Trophoblast cell (in vitro differentiated cells and primary cell): ENCODE results near the gene C16orf74.

Experiments
- DNase-seq, 2 donors: peaks; one replicate each; pipeline ENCODE4 v3.0.0-alpha.2; 2016
- H2AFZ ChIP-seq: 2 replicates; pipeline ENCODE4 v1.6.1; 2013; ENCODE audit warnings: low read length, moderate library complexity, mild to moderate bottlenecking; ENCODE audit not compliant: insufficient read depth, poor library complexity
- H2AK5ac ChIP-seq: 2 replicates; pipeline ENCODE4 v1.6.1; 2013; ENCODE audit warnings: mild to moderate bottlenecking, low read length
- H2BK120ac ChIP-seq: 2 replicates; pipeline ENCODE4 v1.6.1; 2013; ENCODE audit warnings: low read length, mild to moderate bottlenecking, moderate library complexity; ENCODE audit not compliant: insufficient read depth, poor library complexity
- H2BK12ac ChIP-seq: 2 replicates; pipeline ENCODE4 v1.6.1; 2013; ENCODE audit warnings: mild to moderate bottlenecking, low read length, moderate library complexity
- H2BK5ac ChIP-seq: 2 replicates; pipeline ENCODE4 v1.6.1; 2013; ENCODE audit warnings: low read length, low read depth, moderate library complexity, mild to moderate bottlenecking; ENCODE audit not compliant: poor library complexity
- H3K14ac ChIP-seq: 2 replicates; pipeline ENCODE4 v1.6.1; 2013; ENCODE audit warnings: mild to moderate bottlenecking, low read length
- H3K18ac ChIP-seq: 2 replicates; pipeline ENCODE4 v1.6.1; 2013; ENCODE audit warnings: mild to moderate bottlenecking, low read length
- H3K23ac ChIP-seq: 2 replicates; pipeline ENCODE4 v1.6.1; 2013; ENCODE audit warnings: low read length
- H3K27ac ChIP-seq: 2 replicates; pipeline ENCODE4 v1.5.1; 2013; ENCODE audit warnings: low read depth, mild to moderate bottlenecking, inconsistent platforms, low read length, moderate library complexity
- H3K27me3 ChIP-seq: 2 replicates; pipeline ENCODE4 v1.6.1; 2013; ENCODE audit warnings: inconsistent platforms, mild to moderate bottlenecking, low read length, moderate library complexity; ENCODE audit not compliant: insufficient read depth
- H3K36me3 ChIP-seq, 2 experiments: 1 replicate in 1 of 2; 2 replicates in 1 of 2; pipeline ENCODE4 v1.6.1; 2013; ENCODE audit warnings: low read length in 2 of 2, mild to moderate bottlenecking in 2 of 2, moderate library complexity in 1 of 2; ENCODE audit not compliant: insufficient read depth in 2 of 2, control insufficient read depth in 1 of 2
- H3K4ac ChIP-seq: 2 replicates; pipeline ENCODE4 v1.6.1; 2013; ENCODE audit warnings: low read depth, mild to moderate bottlenecking, low read length, moderate library complexity
- H3K4me1 ChIP-seq, 2 experiments: 1 replicate in 1 of 2; 2 replicates in 1 of 2; pipeline ENCODE4 v1.6.1; 2013; ENCODE audit warnings: low read length in 2 of 2, mild to moderate bottlenecking in 2 of 2, moderate library complexity in 1 of 2; ENCODE audit not compliant: insufficient read depth in 2 of 2, control insufficient read depth in 1 of 2
- H3K4me2 ChIP-seq: 2 replicates; pipeline ENCODE4 v1.6.1; 2013; ENCODE audit warnings: inconsistent platforms, mild to moderate bottlenecking, low read length, moderate library complexity
- H3K4me3 ChIP-seq: 2 replicates; pipeline ENCODE4 v1.5.1; 2013; ENCODE audit warnings: mild to moderate bottlenecking, low read depth, low read length, inconsistent platforms
- H3K79me1 ChIP-seq: one replicate; pipeline ENCODE4 v1.6.1; 2013; ENCODE audit warnings: low read length
- H3K79me2 ChIP-seq: 2 replicates; pipeline ENCODE4 v1.6.1; 2013; ENCODE audit warnings: low read length, mild to moderate bottlenecking; ENCODE audit not compliant: control insufficient read depth, insufficient read depth, poor library complexity
- H3K9ac ChIP-seq: 2 replicates; pipeline ENCODE4 v1.6.1; 2013; ENCODE audit warnings: mild to moderate bottlenecking, low read length
- H3K9me3 ChIP-seq: 2 replicates; pipeline ENCODE4 v1.6.1; 2013; ENCODE audit warnings: low read depth, mild to moderate bottlenecking, control low read depth, inconsistent platforms, low read length; ENCODE audit not compliant: insufficient read depth
- H4K12ac ChIP-seq: 2 replicates; pipeline ENCODE4 v1.6.1; 2013; ENCODE audit warnings: low read depth, mild to moderate bottlenecking, low read length, moderate library complexity
- H4K8ac ChIP-seq: 2 replicates; pipeline ENCODE4 v1.6.1; 2013; ENCODE audit warnings: low read depth, mild to moderate bottlenecking, low read length, moderate library complexity
- H4K91ac ChIP-seq: one replicate; pipeline ENCODE4 v1.6.1; 2013; ENCODE audit warnings: low read depth, mild to moderate bottlenecking, low read length, moderate library complexity
- WGBS: extraction: QIAGEN DNeasy Blood & Tissue Kit; methylation state at CpG from one replicate; pipeline ENCODE4 v1.1.7; 2013; ENCODE audit warnings: missing lambda C conversion rate; ENCODE audit not compliant: insufficient read length, insufficient coverage; ENCODE audit errors: extremely low coverage; 5-methylcytosine and 5-hydroxymethylcytosine counted together

The C16orf74 gene

DNA sequence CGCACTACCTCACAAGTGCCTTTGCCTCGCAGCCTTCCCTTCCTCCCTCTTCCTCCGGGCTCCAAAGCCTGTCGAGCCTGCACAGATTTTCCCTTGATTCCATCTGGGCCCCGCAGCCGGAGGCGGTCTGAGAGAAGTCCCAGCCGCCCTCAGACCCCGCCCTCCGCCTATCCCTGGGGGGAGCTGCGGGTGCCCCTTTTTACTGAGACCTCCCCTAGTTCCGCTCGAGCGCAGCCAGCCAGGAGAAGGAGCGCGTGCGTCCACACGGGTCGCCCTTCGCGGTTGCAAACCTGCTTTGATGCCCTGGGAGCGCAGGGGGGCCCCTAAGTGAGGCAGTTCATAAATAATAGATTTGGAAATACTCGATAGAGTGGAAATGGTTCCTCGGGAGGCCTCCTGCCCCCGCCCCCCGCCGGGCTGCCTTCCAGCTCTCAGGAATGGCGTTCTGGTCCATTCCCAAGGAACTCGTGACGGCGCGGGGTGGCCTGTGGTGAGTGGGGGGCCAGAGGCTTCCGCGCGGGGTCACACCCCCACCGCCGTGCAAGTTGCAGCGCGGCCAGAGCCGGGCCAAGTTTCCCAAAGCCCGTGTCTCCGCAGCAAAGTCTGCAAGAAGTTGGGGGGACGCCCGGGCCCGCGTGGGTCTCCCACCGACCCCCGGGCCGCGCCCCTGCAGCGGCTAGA is 610 bp downstream of the C16orf74 start:
- no peak overlapping the region for H3K23ac ChIP-seq
- H3K36me3 ChIP-seq: no peaks in the 10 kb centered on the region
- peak overlapping the region; percentile 90 for H3K4me2 ChIP-seq
- H3K18ac ChIP-seq: peak overlapping the region; percentile 35
- DNase-seq: peak; percentile 57 to 70
- H2AFZ ChIP-seq: peak overlapping the region; percentile 32
- H2BK120ac ChIP-seq: peak overlapping the region; percentile 70
- peak overlapping the region; percentile 1 for H3K4ac ChIP-seq
- H3K79me1 ChIP-seq: peaks cover 10% of the 10 kb centered on the region
- peak overlapping the region; percentile 28 for H4K91ac ChIP-seq
- no peak overlapping the region for H3K9ac ChIP-seq
- no CpG with 5 or more reads among the region's 51 CpGs for WGBS
- H3K9me3 ChIP-seq: peaks cover 5% of the 10 kb centered on the region
- H3K79me2 ChIP-seq: peaks cover 3% of the 10 kb centered on the region
- no peak overlapping the region for H2BK12ac ChIP-seq
- H3K4me3 ChIP-seq: peak overlapping the region; percentile 64
- peaks cover 11 to 31% of the 10 kb centered on the region in 2 experiments for H3K4me1 ChIP-seq
- peak overlapping the region; percentile 49 for H4K12ac ChIP-seq
- peaks cover 5% of the 10 kb centered on the region for H3K27me3 ChIP-seq
- peak overlapping the region; percentile 69 for H3K14ac ChIP-seq
- H2AK5ac ChIP-seq: no peak overlapping the region
- H3K27ac ChIP-seq: peak overlapping the region; percentile 11
- peak overlapping the region; percentile 69 for H4K8ac ChIP-seq
- peak overlapping the region; percentile 24 for H2BK5ac ChIP-seq

DNA sequence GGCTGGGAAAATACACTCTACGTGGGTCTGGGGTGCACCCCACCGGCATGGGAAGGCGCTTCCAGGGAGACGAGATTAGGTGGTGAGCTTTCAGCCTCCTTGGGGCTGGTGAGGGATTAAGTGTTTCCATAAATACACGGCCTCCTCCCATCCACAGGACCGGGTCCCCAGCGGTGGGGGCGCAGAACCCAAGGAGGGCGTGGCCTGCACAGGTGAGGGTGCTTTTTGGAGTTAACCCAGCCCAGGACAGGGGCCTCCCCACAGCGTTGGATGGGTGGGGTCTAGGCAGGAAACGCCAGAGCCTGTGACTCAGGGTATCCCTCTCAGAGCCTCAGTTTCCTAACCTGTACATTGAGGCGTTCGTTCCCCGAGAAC is 1.1 kb downstream of the C16orf74 start:
- Histone ChIP-seq H3K14ac (no peak overlapping the region), H4K12ac (no peak overlapping the region), H3K4me1 (peaks cover 11 to 31% of the 10 kb centered on the region in 2 experiments), H3K27ac (peak overlapping the region; percentile 11), H3K9me3 (peaks cover 5% of the 10 kb centered on the region), H3K79me2 (peaks cover 3% of the 10 kb centered on the region), H2BK12ac (no peak overlapping the region), H3K4ac (no peak overlapping the region), H2AK5ac (no peak overlapping the region), H3K36me3 (no peaks in the 10 kb centered on the region), H3K9ac (peak overlapping the region; percentile 43), H2AFZ (no peak overlapping the region), H3K23ac (no peak overlapping the region), H4K91ac (peak overlapping the region; percentile 22), H3K18ac (peak overlapping the region; percentile 6), H3K4me2 (peak overlapping the region; percentile 90), H3K79me1 (peaks cover 10% of the 10 kb centered on the region), H3K4me3 (peak overlapping the region; percentile 64), H2BK5ac (no peak overlapping the region), H4K8ac (peak overlapping the region; percentile 5), H2BK120ac (peak overlapping the region; percentile 14), H3K27me3 (peaks cover 5% of the 10 kb centered on the region)
- WGBS: no CpG with 5 or more reads among the region's 14 CpGs
- no peak for DNase-seq

DNA sequence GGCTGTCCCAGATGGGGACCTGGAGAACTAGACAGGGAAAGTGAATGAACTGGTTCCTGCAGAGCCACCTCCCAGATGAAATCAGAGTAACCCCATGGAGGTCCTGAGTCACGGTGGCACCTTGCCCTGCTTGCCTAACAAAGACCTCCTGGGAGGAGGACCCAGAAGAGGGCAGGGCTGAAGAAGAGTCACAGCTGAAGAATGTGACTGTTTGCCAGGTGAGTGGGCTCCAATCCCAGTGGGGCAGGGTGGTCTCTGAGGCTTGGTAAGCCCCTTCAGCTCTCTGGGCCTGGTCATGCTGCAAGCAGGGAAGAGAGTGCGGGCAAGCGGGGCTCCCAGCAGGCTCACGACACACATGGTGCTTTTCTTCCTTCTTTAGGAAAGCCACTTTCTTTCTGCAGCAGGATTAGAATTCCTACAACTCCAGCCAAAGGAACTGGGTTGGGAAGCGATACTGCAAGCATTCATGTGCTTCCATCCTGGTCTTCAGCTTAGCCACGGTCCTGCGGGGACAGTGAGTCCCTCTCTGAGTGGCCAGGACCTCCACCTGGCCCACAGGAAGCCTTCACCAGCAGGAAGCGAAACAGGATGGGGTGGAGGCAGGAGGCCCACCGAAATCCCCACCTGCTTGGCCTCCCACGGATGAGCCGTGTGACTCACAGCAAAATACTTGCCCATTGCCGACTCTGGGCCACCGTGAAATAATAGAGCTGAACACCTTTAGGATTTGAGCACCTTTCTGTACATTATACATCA is 4.3 kb downstream of the C16orf74 start:
- peaks cover 7 to 23% of the 10 kb centered on the region in 2 experiments for H3K4me1 ChIP-seq
- no peak overlapping the region for H2AFZ ChIP-seq
- peaks cover 10% of the 10 kb centered on the region for H3K79me1 ChIP-seq
- peaks cover 3% of the 10 kb centered on the region for H3K79me2 ChIP-seq
- no peak overlapping the region for H2BK5ac ChIP-seq
- no peak overlapping the region for H3K18ac ChIP-seq
- peak overlapping the region; percentile 50 for H4K91ac ChIP-seq
- H3K27ac ChIP-seq: peak overlapping the region; percentile 4
- no peak overlapping the region for H3K14ac ChIP-seq
- H3K4ac ChIP-seq: no peak overlapping the region
- no peak overlapping the region for H3K23ac ChIP-seq
- H2AK5ac ChIP-seq: no peak overlapping the region
- peak; percentile 81 to 94 for DNase-seq
- H2BK120ac ChIP-seq: peak overlapping the region; percentile 26
- H4K8ac ChIP-seq: no peak overlapping the region
- no peak overlapping the region for H4K12ac ChIP-seq
- H2BK12ac ChIP-seq: no peak overlapping the region
- whole genome bisulfite sequencing: no CpG with 5 or more reads among the region's 13 CpGs
- H3K36me3 ChIP-seq: no peaks in the 10 kb centered on the region
- H3K4me2 ChIP-seq: no peak overlapping the region
- H3K9ac ChIP-seq: no peak overlapping the region
- peaks cover 5% of the 10 kb centered on the region for H3K9me3 ChIP-seq
- no peak overlapping the region for H3K4me3 ChIP-seq
- peaks cover 5% of the 10 kb centered on the region for H3K27me3 ChIP-seq

GRCh38 chr16:85738923-85739715 is 11.8 kb downstream of the C16orf74 start:
- H3K4me2 ChIP-seq: no peak overlapping the region
- H3K23ac ChIP-seq: no peak overlapping the region
- no peak overlapping the region for H4K91ac ChIP-seq
- H3K9ac ChIP-seq: no peak overlapping the region
- H2BK12ac ChIP-seq: no peak overlapping the region
- peaks cover 0 to 2% of the 10 kb centered on the region in 2 experiments for H3K4me1 ChIP-seq
- H3K4ac ChIP-seq: no peak overlapping the region
- no peak overlapping the region for H4K12ac ChIP-seq
- H3K36me3 ChIP-seq: no peaks in the 10 kb centered on the region
- H2AK5ac ChIP-seq: no peak overlapping the region
- H3K14ac ChIP-seq: no peak overlapping the region
- no CpG with 5 or more reads among the region's 13 CpGs for WGBS
- H4K8ac ChIP-seq: no peak overlapping the region
- H3K4me3 ChIP-seq: no peak overlapping the region
- H2BK5ac ChIP-seq: no peak overlapping the region
- H3K9me3 ChIP-seq: peaks cover 2% of the 10 kb centered on the region
- peaks cover 2% of the 10 kb centered on the region for H3K79me1 ChIP-seq
- peak overlapping the region; percentile 61 for H3K27ac ChIP-seq
- H3K79me2 ChIP-seq: no peaks in the 10 kb centered on the region
- H2AFZ ChIP-seq: no peak overlapping the region
- peak; percentile 74 to 82 for DNase-seq
- no peaks in the 10 kb centered on the region for H3K27me3 ChIP-seq
- no peak overlapping the region for H3K18ac ChIP-seq
- no peak overlapping the region for H2BK120ac ChIP-seq
